GM18505 (cell line): ENCODE results near the gene LZTFL1.
"Not testable (repeated sequence)": the region's sequence is repeated elsewhere in the genome, so short reads cannot be mapped to it uniquely, and the experiment has no call there.

Experiments used
- ATAC-seq: cut with Tn5 transposase; IDR thresholded peaks from one replicate; pipeline ENCODE4 v1.9.1; 2021; ENCODE audit not compliant: unreplicated experiment
- POLR2A ChIP-seq: IDR thresholded peaks from 4 replicates; pipeline ENCODE4 v1.6.1; 2011; ENCODE audit warnings: borderline replicate concordance; ENCODE audit not compliant: insufficient read depth, insufficient read length; ENCODE audit errors: extremely low read depth

The LZTFL1 gene

GRCh38 chr3:45873638-45874037 lies 31.7 kb upstream of the LZTFL1 start:
- no peak for ATAC-seq
- no peak for TF ChIP-seq POLR2A

- no peak for ATAC-seq
Observed at GRCh38 chr3:45873036-45873435, 31.1 kb upstream of the LZTFL1 start.

GRCh38 chr3:45872569-45872968 lies 30.6 kb upstream of the LZTFL1 start:
- no peak for TF ChIP-seq POLR2A

More at GRCh38 chr3:45873036-45873435, 31.1 kb upstream of the LZTFL1 start:
- no peak for TF ChIP-seq POLR2A

GRCh38 chr3:45871780-45872179 lies 29.9 kb upstream of the LZTFL1 start:
- ATAC-seq = no peak
- no peak for TF ChIP-seq POLR2A

More at GRCh38 chr3:45872569-45872968, 30.6 kb upstream of the LZTFL1 start:
- ATAC-seq = no peak

GRCh38 chr3:45870099-45870498 lies 28.2 kb upstream of the LZTFL1 start:
- ATAC-seq = no peak
- TF ChIP-seq POLR2A = no peak

- ATAC-seq = no peak
- TF ChIP-seq POLR2A = no peak
Observed at GRCh38 chr3:45869638-45870037, 27.7 kb upstream of the LZTFL1 start.

- no peak for ATAC-seq
- no peak for TF ChIP-seq POLR2A
Observed at GRCh38 chr3:45868650-45869049, 26.7 kb upstream of the LZTFL1 start.

- no peak for ATAC-seq
- no peak for TF ChIP-seq POLR2A
Observed at GRCh38 chr3:45868213-45868612, 26.3 kb upstream of the LZTFL1 start.

- no peak for ATAC-seq
- TF ChIP-seq POLR2A = no peak
Observed at GRCh38 chr3:45865563-45865962, 23.6 kb upstream of the LZTFL1 start.

- ATAC-seq = peak; percentile 60
- no peak for TF ChIP-seq POLR2A
Observed at GRCh38 chr3:45864760-45865519, 23.0 kb upstream of the LZTFL1 start.

- TF ChIP-seq POLR2A = no peak
- ATAC-seq = no peak
Observed at GRCh38 chr3:45861043-45861719, 19.3 kb upstream of the LZTFL1 start.

GRCh38 chr3:45860481-45860880 lies 18.6 kb upstream of the LZTFL1 start:
- no peak for TF ChIP-seq POLR2A
- no peak for ATAC-seq

GRCh38 chr3:45858809-45859543 lies 17.1 kb upstream of the LZTFL1 start:
- no peak for TF ChIP-seq POLR2A
- ATAC-seq = no peak

- not testable (repeated sequence) for ATAC-seq
Observed at GRCh38 chr3:45857024-45857423, 15.1 kb upstream of the LZTFL1 start.

GRCh38 chr3:45856323-45856722 lies 14.4 kb upstream of the LZTFL1 start:
- ATAC-seq = not testable (repeated sequence)

GRCh38 chr3:45852828-45853227 lies 10.9 kb upstream of the LZTFL1 start:
- no peak for TF ChIP-seq POLR2A
- ATAC-seq = no peak
